WTC11 (cell line): Measurements from ENCODE around the gene OR10R2. TPM values are rescaled to one million over a fixed set of nuclear protein-coding genes. Genes with fewer than 3 reads are reported as not detected.
"Not testable (repeated sequence)": the region's sequence is repeated elsewhere in the genome, so short reads cannot be mapped to it uniquely, and the experiment has no call there.

ENCODE experiments used
- ATAC-seq: fragments of 200-7000 bp; cut with Tn5 transposase; 2 replicates; pipeline ENCODE4 v1.10.0; 2021; ENCODE audit warnings: mild to moderate bottlenecking, moderate library complexity
- CTCF ChIA-PET: fragments of 300-600 bp; sonication (Branson Sonifier 250); formaldehyde crosslinking; loops from one replicate; lab custom pipeline; 2021; ENCODE audit warnings: antibody characterized with exemption; lab: Charles Lee
- POLR2A ChIA-PET: fragments of 350-600 bp; sonication (Branson Sonifier 250); formaldehyde crosslinking; loops from one replicate; lab custom pipeline; 2021; ENCODE audit warnings: antibody characterized with exemption; lab: Charles Lee
- DNase-seq: peaks from one replicate; pipeline ENCODE4 v3.0.0; 2021; ENCODE audit warnings: low spot score
- H3K27ac Mint-ChIP-seq: 2 replicates; pipeline ENCODE4 v1.8.0; 2021; ENCODE audit warnings: mixed read lengths
- H3K27me3 Mint-ChIP-seq: 2 replicates; pipeline ENCODE4 v1.8.0; 2021; ENCODE audit warnings: low read depth, mild to moderate bottlenecking, moderate library complexity, mixed read lengths
- H3K36me3 Mint-ChIP-seq: 2 replicates; pipeline ENCODE4 v1.8.0; 2021; ENCODE audit warnings: mixed read lengths
- H3K4me1 Mint-ChIP-seq: 2 replicates; pipeline ENCODE4 v1.8.0; 2022; ENCODE audit warnings: mixed read lengths
- H3K4me3 Mint-ChIP-seq: 2 replicates; pipeline ENCODE4 v1.8.0; 2021; ENCODE audit warnings: mild to moderate bottlenecking, moderate library complexity, mixed read lengths
- H3K9me3 Mint-ChIP-seq: 2 replicates; pipeline ENCODE4 v1.8.0; 2021; ENCODE audit warnings: mixed read lengths
- CREB1 ChIP-seq: sonication (generic); formaldehyde crosslinking; IDR thresholded peaks from 2 replicates; pipeline ENCODE4 v1.8.0; 2023; ENCODE audit warnings: mild to moderate bottlenecking, missing genetic modification reagents
- ELF4 ChIP-seq: sonication (generic); formaldehyde crosslinking; IDR thresholded peaks from 2 replicates; pipeline ENCODE4 v1.8.1; 2022; ENCODE audit warnings: low read depth, mild to moderate bottlenecking, moderate library complexity, missing genetic modification reagents
- FOXP1 ChIP-seq: sonication (generic); formaldehyde crosslinking; IDR thresholded peaks from 2 replicates; pipeline ENCODE4 v1.8.0; 2022; ENCODE audit warnings: missing genetic modification reagents, mild to moderate bottlenecking, moderate library complexity, borderline replicate concordance
- FOXP4 ChIP-seq: sonication (generic); formaldehyde crosslinking; IDR thresholded peaks from 2 replicates; pipeline ENCODE4 v1.8.0; 2022; ENCODE audit warnings: mild to moderate bottlenecking, missing genetic modification reagents
- IRF2 ChIP-seq: sonication (generic); formaldehyde crosslinking; IDR thresholded peaks from 2 replicates; pipeline ENCODE4 v1.8.0; 2022; ENCODE audit warnings: low read depth, missing genetic modification reagents, borderline replicate concordance
- NR1H2 ChIP-seq: sonication (generic); formaldehyde crosslinking; IDR thresholded peaks from 2 replicates; pipeline ENCODE4 v1.9.0; 2021; ENCODE audit warnings: mild to moderate bottlenecking, moderate library complexity, missing genetic modification reagents
- RELA ChIP-seq: sonication (generic); formaldehyde crosslinking; IDR thresholded peaks from 2 replicates; pipeline ENCODE4 v1.8.1; 2022; ENCODE audit warnings: missing genetic modification reagents, mild to moderate bottlenecking, borderline replicate concordance
- ZNF263 ChIP-seq: sonication (generic); formaldehyde crosslinking; IDR thresholded peaks from 2 replicates; pipeline ENCODE4 v1.8.1; 2022; ENCODE audit warnings: low read depth, mild to moderate bottlenecking, moderate library complexity, missing genetic modification reagents
- ZNF423 ChIP-seq: fragments of 250-450 bp; sonication (Bioruptor Pico); IDR thresholded peaks from 2 replicates; pipeline ENCODE4 v2.1.2; 2022; ENCODE audit warnings: mild to moderate bottlenecking, moderate library complexity
- total RNA-seq: library from RNA; stranded (reverse); gene quantifications from 3 replicates; pipeline ENCODE4 v1.2.3, GENCODE V29; 2021
- TF ChIP-seq, protein P1 (sequence below): sonication (generic); formaldehyde crosslinking; IDR thresholded peaks from 2 replicates; pipeline ENCODE4 v1.8.0; 2023; ENCODE audit warnings: missing genetic modification reagents, mild to moderate bottlenecking, borderline replicate concordance
- TF ChIP-seq, protein P2 (sequence below): fragments of 250-450 bp; sonication (Bioruptor Pico); IDR thresholded peaks from 2 replicates; pipeline ENCODE4 v1.9.0; 2021; ENCODE audit warnings: mild to moderate bottlenecking, borderline replicate concordance

The OR10R2 gene
- total RNA-seq, 1 experiment from 2014 or later = not detected

DNA sequence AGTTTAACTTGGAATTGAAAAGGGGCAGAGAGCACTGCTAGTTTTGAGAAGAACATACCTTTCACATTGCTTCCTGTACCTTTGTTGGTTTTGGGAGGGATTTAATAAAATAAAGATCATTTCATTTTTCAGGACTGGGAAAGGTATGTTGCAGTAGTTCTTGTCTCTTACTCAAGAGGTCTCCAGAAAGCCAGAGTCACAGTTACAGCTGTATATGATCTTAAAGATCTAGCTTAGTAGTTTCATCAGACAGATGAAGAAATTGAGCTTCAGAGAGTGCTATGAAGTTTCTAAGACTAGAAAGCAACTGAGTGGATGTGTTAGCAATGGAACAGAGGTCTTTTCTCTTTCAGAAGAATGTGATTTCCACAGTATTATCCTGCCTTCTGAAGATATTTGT is 47.0 kb upstream of the OR10R2 start (continued):
- TF ChIP-seq, protein P1, sequence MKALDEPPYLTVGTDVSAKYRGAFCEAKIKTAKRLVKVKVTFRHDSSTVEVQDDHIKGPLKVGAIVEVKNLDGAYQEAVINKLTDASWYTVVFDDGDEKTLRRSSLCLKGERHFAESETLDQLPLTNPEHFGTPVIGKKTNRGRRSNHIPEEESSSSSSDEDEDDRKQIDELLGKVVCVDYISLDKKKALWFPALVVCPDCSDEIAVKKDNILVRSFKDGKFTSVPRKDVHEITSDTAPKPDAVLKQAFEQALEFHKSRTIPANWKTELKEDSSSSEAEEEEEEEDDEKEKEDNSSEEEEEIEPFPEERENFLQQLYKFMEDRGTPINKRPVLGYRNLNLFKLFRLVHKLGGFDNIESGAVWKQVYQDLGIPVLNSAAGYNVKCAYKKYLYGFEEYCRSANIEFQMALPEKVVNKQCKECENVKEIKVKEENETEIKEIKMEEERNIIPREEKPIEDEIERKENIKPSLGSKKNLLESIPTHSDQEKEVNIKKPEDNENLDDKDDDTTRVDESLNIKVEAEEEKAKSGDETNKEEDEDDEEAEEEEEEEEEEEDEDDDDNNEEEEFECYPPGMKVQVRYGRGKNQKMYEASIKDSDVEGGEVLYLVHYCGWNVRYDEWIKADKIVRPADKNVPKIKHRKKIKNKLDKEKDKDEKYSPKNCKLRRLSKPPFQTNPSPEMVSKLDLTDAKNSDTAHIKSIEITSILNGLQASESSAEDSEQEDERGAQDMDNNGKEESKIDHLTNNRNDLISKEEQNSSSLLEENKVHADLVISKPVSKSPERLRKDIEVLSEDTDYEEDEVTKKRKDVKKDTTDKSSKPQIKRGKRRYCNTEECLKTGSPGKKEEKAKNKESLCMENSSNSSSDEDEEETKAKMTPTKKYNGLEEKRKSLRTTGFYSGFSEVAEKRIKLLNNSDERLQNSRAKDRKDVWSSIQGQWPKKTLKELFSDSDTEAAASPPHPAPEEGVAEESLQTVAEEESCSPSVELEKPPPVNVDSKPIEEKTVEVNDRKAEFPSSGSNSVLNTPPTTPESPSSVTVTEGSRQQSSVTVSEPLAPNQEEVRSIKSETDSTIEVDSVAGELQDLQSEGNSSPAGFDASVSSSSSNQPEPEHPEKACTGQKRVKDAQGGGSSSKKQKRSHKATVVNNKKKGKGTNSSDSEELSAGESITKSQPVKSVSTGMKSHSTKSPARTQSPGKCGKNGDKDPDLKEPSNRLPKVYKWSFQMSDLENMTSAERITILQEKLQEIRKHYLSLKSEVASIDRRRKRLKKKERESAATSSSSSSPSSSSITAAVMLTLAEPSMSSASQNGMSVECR (CRISPR knock-in tag) = no peak
- TF ChIP-seq CREB1 (no peak), ELF4 (CRISPR knock-in tag) (no peak), ZNF263 (CRISPR knock-in tag) (no peak), RELA (no peak), ZNF423 (CRISPR knock-in tag) (no peak), NR1H2 (CRISPR knock-in tag) (no peak), FOXP1 (CRISPR knock-in tag) (no peak), IRF2 (CRISPR knock-in tag) (no peak)
- TF ChIP-seq, protein P2, sequence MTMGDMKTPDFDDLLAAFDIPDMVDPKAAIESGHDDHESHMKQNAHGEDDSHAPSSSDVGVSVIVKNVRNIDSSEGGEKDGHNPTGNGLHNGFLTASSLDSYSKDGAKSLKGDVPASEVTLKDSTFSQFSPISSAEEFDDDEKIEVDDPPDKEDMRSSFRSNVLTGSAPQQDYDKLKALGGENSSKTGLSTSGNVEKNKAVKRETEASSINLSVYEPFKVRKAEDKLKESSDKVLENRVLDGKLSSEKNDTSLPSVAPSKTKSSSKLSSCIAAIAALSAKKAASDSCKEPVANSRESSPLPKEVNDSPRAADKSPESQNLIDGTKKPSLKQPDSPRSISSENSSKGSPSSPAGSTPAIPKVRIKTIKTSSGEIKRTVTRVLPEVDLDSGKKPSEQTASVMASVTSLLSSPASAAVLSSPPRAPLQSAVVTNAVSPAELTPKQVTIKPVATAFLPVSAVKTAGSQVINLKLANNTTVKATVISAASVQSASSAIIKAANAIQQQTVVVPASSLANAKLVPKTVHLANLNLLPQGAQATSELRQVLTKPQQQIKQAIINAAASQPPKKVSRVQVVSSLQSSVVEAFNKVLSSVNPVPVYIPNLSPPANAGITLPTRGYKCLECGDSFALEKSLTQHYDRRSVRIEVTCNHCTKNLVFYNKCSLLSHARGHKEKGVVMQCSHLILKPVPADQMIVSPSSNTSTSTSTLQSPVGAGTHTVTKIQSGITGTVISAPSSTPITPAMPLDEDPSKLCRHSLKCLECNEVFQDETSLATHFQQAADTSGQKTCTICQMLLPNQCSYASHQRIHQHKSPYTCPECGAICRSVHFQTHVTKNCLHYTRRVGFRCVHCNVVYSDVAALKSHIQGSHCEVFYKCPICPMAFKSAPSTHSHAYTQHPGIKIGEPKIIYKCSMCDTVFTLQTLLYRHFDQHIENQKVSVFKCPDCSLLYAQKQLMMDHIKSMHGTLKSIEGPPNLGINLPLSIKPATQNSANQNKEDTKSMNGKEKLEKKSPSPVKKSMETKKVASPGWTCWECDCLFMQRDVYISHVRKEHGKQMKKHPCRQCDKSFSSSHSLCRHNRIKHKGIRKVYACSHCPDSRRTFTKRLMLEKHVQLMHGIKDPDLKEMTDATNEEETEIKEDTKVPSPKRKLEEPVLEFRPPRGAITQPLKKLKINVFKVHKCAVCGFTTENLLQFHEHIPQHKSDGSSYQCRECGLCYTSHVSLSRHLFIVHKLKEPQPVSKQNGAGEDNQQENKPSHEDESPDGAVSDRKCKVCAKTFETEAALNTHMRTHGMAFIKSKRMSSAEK = no peak

GRCh38 chr1:158426137-158426536 is 45.9 kb upstream of the OR10R2 start, which contains the start of gene OR10K2:
OR10K2 (minus strand) TSS chr1:158426237; CDS start chr1:158420866, 5,371 bp downstream.
- no peaks in the 10 kb centered on the region for H3K27me3 Mint-ChIP-seq

DNA sequence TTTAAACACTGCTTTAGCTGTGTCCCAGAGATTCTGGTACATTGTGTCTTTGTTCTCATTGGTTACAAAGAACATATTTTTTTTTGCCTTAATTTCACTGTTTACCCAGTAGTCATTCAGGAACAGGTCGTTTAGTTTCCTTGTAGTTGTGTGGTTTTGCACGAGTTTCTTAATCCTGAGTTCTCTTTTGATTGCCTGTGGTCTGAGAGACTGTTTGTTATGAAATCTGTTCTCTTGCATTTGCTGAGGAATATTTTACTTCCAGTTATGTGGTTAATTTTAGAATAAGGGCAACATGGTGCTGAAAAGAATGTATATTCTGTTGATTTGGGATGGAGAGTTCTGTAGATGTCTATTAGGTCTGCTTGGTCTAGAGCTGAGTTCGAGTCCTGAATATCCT is 41.9 kb upstream of the OR10R2 start:
- POLR2A ChIA-PET, H3K27ac Mint-ChIP-seq, H3K4me1 Mint-ChIP-seq, CTCF ChIA-PET, H3K27me3 Mint-ChIP-seq, H3K4me3 Mint-ChIP-seq, DNase-seq, ATAC-seq: not testable (repeated sequence)
- peaks cover 12% of the 10 kb centered on the region for H3K36me3 Mint-ChIP-seq
- H3K9me3 Mint-ChIP-seq = peaks cover 42% of the 10 kb centered on the region

More at GRCh38 chr1:158426137-158426536, 45.9 kb upstream of the OR10R2 start, which contains the start of gene OR10K2:
- peaks cover 30% of the 10 kb centered on the region for H3K4me1 Mint-ChIP-seq
- ChIA-PET CTCF (no interaction called here), POLR2A (no interaction called here)
- peaks cover 17% of the 10 kb centered on the region for H3K9me3 Mint-ChIP-seq
- no peak within 1 kb of the TSS for H3K4me3 Mint-ChIP-seq
- TF ChIP-seq FOXP4 (CRISPR knock-in tag) = no peak
- no peaks in the 10 kb centered on the region for H3K36me3 Mint-ChIP-seq
- no peak for DNase-seq
- ATAC-seq = no peak
- no peak within 1 kb of the TSS; the same call in 1 of the 2 replicates for H3K27ac Mint-ChIP-seq
